GM12801 (cell line): ENCODE data around the gene MRPS26.

ENCODE experiments used
- TF ChIP-seq, protein P1 (sequence below): IDR thresholded peaks from one replicate; pipeline ENCODE4 v1.5.1; 2011; ENCODE audit warnings: control low read depth; ENCODE audit not compliant: insufficient read length; ENCODE audit errors: extremely low read depth

Gene MRPS26

DNA sequence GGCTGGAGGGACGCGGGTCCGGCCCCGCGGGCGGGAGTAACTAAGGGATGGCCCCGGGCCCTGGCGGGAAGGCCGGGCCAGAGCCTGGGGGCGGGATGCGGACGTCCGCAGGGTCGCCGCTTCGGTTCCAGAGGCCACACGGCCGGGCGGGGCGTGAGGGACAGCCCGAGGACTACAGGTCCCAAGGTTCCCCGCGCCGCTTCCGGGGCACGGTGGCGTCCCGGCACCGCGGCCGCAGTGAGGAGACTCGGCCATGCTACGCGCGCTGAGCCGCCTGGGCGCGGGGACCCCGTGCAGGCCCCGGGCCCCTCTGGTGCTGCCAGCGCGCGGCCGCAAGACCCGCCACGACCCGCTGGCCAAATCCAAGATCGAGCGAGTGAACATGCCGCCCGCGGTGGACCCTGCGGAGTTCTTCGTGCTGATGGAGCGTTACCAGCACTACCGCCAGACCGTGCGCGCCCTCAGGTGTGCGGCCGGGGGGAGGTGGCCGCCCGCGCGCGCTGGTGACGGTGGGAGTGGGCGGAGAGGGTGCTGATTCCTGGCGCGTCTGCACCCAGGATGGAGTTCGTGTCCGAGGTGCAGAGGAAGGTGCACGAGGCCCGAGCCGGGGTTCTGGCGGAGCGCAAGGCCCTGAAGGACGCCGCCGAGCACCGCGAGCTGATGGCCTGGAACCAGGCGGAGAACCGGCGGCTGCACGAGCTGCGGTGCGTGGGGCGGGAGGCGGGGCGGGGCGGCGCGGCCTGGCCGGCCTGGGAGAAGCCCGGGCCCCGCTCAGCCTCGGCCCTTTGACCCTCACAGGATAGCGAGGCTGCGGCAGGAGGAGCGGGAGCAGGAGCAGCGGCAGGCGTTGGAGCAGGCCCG, at the start of gene MRPS26:
TSS of gene MRPS26 (plus strand) at position 237 of the 861 bp plus-strand sequence. CDS start at position 254, 17 bp downstream.
- TF ChIP-seq, protein P1, sequence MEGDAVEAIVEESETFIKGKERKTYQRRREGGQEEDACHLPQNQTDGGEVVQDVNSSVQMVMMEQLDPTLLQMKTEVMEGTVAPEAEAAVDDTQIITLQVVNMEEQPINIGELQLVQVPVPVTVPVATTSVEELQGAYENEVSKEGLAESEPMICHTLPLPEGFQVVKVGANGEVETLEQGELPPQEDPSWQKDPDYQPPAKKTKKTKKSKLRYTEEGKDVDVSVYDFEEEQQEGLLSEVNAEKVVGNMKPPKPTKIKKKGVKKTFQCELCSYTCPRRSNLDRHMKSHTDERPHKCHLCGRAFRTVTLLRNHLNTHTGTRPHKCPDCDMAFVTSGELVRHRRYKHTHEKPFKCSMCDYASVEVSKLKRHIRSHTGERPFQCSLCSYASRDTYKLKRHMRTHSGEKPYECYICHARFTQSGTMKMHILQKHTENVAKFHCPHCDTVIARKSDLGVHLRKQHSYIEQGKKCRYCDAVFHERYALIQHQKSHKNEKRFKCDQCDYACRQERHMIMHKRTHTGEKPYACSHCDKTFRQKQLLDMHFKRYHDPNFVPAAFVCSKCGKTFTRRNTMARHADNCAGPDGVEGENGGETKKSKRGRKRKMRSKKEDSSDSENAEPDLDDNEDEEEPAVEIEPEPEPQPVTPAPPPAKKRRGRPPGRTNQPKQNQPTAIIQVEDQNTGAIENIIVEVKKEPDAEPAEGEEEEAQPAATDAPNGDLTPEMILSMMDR: no peak

DNA sequence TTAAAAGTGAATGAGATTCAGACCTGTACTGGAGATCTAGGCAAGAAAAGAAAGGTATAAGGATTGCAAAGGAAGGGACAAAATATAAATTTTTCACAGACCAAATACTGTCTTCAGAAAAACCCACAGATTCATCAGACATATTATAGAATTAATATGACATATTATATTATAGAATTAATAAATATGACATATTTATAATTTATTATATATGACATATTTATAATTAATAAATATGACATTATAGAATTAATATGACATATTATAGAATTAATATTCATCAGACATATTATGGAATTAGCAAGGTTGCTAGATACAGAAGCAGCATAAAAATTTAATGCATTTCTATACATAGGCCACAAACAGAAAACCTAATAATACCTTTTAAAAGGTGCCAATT, 47.1 kb upstream of the MRPS26 start:
- TF ChIP-seq, protein P1: no peak

DNA sequence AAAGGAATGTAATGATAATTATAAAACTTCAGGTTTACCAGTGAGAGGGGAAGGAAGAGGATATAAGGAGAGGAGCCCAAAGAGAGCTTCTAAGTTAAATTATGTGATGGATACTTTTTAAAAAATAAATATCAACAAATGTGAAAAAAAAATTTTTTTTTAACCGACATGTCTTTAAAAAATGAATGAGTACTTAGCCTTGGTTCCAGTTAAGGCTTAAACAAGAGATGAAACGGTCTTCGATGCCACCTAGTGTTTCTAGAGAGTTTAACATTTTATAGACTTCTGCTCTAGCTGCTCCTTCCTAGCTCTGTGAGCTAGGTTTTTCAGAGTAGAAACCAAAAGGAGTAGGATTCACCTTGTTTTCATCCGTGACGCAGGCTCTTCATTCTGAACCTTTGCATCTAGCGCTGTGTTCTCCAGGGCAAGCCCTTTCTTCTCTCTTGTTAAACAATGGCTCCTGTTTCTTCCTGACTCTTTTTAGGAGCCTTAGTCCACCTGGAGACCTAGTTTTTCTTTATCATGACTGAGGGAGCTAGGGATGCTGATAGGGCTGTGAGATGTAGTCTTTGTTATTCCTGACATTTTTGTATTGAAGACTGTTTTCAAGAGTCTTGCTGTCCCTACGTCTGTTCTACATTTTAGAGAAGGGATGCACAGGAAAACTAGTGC, 44.9 kb upstream of the MRPS26 start:
- TF ChIP-seq, protein P1: no peak

DNA sequence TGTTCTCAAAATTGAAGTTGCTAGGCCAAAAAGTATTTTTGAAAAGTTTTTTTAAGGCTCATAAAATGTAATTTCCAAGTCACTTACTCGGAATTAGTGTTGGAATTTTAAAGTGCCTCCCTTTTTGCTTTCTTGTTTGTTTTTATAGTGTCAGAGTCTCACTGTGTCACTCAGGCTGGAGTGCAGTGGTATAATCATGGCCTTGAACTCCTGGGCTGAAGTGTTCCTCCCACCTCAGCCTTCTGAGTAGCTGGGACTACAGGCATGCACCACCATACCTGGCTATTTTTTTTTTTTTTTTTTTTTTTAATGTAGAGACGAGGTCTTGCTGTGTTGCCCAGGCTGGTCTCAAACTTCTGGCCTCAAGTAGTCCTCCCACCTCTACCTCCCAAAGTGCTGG, 42.4 kb upstream of the MRPS26 start:
- TF ChIP-seq, protein P1: no peak

DNA sequence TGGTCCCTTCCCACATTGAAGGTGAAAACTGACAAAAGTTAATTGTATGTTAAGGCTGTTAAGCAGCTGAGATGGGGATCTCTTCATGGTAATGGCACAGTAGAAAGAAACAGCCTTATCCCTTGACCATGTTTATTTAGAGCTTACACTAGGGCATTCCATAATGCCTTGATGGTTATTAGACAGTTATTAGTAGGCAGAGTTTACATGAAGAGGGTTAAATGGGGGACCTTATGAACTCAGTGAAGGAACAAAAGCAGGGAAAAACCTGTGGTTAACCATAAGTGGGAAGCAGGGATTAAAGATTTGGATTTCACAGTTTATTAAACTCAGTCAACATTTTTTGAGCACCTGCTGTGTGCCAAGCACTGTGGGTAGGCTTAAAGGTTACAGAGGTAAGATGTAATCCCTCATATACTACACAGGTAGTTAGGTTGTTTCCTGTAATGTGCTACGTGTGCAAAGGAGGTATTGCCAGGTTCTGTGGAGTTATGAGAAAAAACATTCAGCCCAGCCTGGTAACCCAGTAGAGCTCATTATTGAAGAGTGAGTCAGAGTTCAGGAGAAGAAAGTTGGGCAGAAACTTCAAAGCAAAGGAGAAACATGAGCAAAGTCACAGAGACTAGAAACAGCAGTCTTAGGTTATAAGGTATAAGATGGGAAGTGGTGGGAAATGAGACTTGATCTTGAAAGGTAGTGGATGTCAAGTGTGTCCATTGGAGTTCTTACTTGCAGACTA, 34.7 kb upstream of the MRPS26 start:
- TF ChIP-seq, protein P1: no peak

DNA sequence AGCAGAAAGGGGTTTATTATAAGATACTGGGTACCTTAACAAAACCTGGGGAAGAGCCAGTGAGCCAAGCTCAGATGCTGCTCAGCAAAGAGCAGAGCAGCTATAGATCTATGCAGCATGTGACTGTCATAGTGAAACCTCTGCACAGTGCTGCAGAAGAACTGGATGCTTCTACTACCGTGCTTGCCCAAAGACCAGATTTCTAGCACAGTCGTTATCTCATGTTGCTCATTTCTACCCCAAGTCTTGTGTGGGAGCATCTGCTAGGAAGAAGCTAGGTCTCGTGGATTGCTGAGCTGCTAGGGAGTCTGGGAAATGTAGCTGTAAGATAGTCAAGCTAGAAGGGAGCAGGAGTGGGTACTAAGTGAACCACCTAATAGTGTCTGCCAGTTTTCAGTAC, 34.1 kb upstream of the MRPS26 start:
- TF ChIP-seq, protein P1: no peak

DNA sequence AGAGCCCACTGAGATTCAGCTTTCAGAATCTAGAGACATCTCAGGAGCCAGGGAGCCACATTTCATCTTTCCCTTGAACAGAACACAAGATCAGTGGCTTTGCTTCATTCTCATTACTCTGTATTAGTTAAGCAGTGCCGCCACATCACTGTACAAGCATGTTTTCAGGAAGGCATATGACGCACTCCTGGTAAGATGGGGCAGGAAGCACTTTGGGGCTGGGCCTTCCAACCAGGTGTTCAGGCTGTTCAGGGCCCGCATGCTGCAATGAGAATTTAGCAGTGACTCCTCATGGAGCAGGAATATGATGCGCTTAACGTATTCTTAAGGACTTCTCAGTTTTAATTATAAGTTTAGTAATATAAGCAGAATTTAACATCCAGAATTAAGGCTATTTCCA, 32.1 kb upstream of the MRPS26 start:
- TF ChIP-seq, protein P1: no peak
